Effector memory CD4-positive, alpha-beta T cell (primary cell): ENCODE measurements around the gene TMEM154.

ENCODE experiments used
- DNase-seq, 3 donors: peaks; one replicate each; pipeline ENCODE4 v3.0.0-alpha.2; 2020
- H3K27ac ChIP-seq: 2 replicates; pipeline ENCODE4 v1.7.0; 2013; ENCODE audit warnings: mild to moderate bottlenecking, low read length, moderate library complexity; ENCODE audit not compliant: insufficient read depth, poor library complexity, severe bottlenecking
- H3K27me3 ChIP-seq: replicated peaks from 2 replicates; pipeline ENCODE4 v1.7.0; 2013; ENCODE audit warnings: mild to moderate bottlenecking, low read length; ENCODE audit not compliant: insufficient read depth, control insufficient read depth, poor library complexity, severe bottlenecking
- H3K36me3 ChIP-seq: 2 replicates; pipeline ENCODE4 v1.7.0; 2013; ENCODE audit warnings: mild to moderate bottlenecking, low read length, moderate library complexity; ENCODE audit not compliant: control insufficient read depth, insufficient read depth
- H3K4me1 ChIP-seq: 2 replicates; pipeline ENCODE4 v1.7.0; 2013; ENCODE audit warnings: low read length, mild to moderate bottlenecking; ENCODE audit not compliant: control insufficient read depth, insufficient read depth, poor library complexity, severe bottlenecking
- H3K4me3 ChIP-seq: 2 replicates; pipeline ENCODE4 v1.7.0; 2013; ENCODE audit warnings: low read length, low read depth, mild to moderate bottlenecking; ENCODE audit not compliant: insufficient read depth, poor library complexity, severe bottlenecking
- H3K9me3 ChIP-seq: 2 replicates; pipeline ENCODE4 v1.7.0; 2013; ENCODE audit warnings: mild to moderate bottlenecking, low read length, moderate library complexity; ENCODE audit not compliant: control insufficient read depth

Gene TMEM154

GRCh38 chr4:152697284-152698088 lies 17.7 kb upstream of the TMEM154 start:
- Histone ChIP-seq H3K27me3 (no peaks in the 10 kb centered on the region), H3K4me3 (no peak overlapping the region), H3K9me3 (no peaks in the 10 kb centered on the region), H3K4me1 (peaks cover 5% of the 10 kb centered on the region), H3K27ac (no peak overlapping the region), H3K36me3 (no peaks in the 10 kb centered on the region)
- DNase-seq: no peak

DNA sequence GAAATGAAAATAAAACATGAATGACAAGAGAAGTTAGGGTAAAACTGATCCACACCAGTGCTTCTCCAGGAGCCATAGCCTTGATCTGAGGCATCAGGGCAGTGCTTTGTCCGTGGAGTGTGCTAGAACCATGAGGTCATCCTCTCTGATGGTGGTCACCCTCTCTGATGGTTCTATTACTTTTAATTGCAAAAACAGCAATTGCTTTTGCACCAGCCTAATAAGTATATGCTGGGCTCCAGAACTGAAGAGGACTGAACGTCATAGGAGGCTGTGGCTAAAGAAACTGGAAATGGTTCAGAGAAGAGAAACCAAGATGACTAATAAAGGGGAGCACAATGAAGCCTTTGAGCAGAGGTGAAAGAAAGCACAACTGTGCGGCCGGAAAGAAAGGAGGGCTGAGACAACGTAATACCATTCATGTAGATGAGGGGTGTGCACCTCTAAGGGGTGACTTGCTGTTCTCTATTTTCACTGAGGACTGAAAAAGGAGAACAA lies 17.0 kb upstream of the TMEM154 start:
- H3K27me3 ChIP-seq: no peaks in the 10 kb centered on the region
- H3K36me3 ChIP-seq: no peaks in the 10 kb centered on the region
- no peak overlapping the region for H3K27ac ChIP-seq
- DNase-seq: peak; percentile 12 to 42 (median 20)
- H3K9me3 ChIP-seq: no peaks in the 10 kb centered on the region
- no peak overlapping the region for H3K4me3 ChIP-seq
- H3K4me1 ChIP-seq: peaks cover 5% of the 10 kb centered on the region

DNA sequence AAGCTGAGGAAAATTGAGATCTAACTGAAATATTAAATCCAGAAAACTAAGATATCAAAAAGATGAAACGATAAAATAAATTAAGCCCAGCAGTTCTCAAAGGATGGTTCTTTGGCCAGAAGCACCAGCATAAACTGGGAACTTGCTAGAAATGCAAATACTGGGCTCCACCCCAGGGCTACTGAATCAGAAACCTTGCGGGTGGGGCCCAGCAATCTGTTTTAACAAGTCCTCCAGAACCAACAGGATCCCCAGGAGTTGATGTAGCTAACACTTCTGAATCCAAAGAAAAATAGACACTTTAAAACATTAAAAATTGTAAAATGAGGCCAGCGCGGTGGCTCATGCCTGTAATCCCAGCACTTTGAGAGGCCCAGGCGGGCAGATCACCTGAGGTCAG lies 14.1 kb upstream of the TMEM154 start:
- H3K27me3 ChIP-seq: no peaks in the 10 kb centered on the region
- no peaks in the 10 kb centered on the region for H3K36me3 ChIP-seq
- H3K4me1 ChIP-seq: peaks cover 5% of the 10 kb centered on the region
- no peak overlapping the region for H3K27ac ChIP-seq
- H3K9me3 ChIP-seq: no peaks in the 10 kb centered on the region
- no peak for DNase-seq
- H3K4me3 ChIP-seq: no peak overlapping the region

DNA sequence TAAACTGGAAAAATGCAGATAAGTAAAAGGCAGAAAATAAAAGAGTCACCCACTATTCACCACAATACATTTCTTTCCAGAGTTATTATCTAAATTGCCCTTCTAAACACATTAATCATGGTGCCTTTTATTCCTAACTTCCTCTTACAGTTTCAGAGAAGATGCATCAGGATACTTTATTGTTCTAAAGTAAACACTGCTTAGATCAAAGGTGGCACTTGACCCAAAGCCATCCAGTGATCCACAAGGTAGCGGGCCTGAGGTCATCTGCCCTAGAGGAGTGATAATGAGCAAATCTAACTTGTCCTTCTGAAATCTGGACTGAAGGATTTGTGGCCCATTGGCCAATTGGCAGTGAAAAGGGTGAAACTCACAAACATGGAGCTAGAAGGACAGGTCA lies 12.0 kb upstream of the TMEM154 start:
- H3K4me1 ChIP-seq: no peaks in the 10 kb centered on the region
- no peak overlapping the region for H3K27ac ChIP-seq
- no peak for DNase-seq
- no peaks in the 10 kb centered on the region for H3K36me3 ChIP-seq
- no peak overlapping the region for H3K4me3 ChIP-seq
- no peaks in the 10 kb centered on the region for H3K9me3 ChIP-seq
- no peaks in the 10 kb centered on the region for H3K27me3 ChIP-seq

- Histone ChIP-seq H3K27ac (no peak overlapping the region), H3K27me3 (no peaks in the 10 kb centered on the region), H3K4me3 (no peak overlapping the region), H3K36me3 (no peaks in the 10 kb centered on the region), H3K9me3 (no peaks in the 10 kb centered on the region), H3K4me1 (no peaks in the 10 kb centered on the region)
- DNase-seq: no peak
Measured at GRCh38 chr4:152690706-152691651, 11.2 kb upstream of the TMEM154 start.

DNA sequence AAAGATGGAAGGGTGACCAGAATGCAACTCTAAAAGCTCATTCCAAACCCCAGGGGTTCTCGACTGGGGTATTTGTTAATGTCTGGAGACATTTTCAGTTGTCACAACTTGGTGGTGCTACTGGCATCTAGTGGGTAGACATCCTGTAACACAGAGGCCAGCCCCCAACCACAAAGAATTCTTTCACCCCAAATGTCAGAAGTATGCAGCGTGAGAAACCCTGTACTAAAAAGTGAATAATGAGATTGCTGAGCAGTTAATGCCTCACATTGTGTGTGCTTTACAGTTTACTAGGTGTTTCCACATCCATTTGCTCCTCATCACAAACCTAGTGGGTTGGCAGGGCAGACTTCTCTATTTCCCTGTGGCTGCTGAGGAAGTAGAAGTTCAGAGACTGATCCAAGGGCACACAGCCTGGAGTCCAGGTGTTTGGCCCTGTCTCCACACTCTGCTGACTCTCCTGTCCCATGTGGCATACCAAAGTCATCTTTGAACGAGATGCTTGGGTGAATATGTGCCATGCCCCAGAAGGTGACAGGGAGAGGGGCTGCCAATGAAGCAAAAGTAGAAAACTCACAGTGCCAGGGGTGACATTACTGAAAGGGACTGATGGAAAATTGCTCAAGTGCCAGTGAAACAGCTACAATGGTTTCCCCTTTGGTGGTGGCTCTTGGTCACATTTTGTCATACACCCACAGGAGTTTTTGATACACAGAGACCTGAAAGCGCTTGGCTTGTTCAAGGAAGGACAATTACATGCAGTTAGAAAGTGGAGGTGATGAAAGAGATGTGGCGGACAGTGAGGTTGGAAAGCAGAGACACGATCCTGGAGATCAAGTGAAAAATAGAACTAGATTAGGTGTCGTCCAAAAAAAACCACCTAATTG lies 10.1 kb upstream of the TMEM154 start:
- Histone ChIP-seq H3K36me3 (no peaks in the 10 kb centered on the region), H3K4me1 (no peaks in the 10 kb centered on the region), H3K27ac (no peak overlapping the region), H3K9me3 (no peaks in the 10 kb centered on the region), H3K4me3 (no peak overlapping the region), H3K27me3 (no peaks in the 10 kb centered on the region)
- DNase-seq: no peak

DNA sequence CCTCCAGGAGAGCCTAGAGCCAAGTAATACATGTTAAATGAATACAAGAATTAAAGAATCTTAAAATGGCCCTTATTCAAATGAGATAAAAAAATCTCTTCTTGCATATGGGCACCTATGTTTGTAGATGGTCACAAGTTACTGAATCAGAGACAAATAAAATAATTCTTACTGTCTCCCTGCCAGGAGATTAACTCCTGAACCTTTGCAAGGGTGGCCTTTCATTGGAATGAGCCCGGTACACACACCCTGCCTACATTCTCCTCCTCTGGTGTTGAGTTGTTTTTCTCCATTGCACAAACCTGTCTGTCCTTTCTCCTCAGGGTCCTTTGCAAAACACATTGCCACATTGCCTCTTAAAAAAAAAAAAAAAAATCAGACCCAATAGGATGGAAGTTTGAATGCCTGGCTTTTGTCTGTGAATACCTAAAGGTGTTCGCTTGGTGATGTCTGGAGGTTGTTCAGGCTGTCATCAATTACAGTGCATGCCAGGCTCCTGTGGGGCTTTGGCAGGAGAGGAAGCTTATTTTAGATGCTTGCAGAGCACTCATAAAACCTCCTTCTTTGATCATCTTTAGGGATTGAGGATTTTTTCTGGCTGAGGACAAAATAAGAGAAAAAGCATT lies 8.3 kb upstream of the TMEM154 start:
- H3K36me3 ChIP-seq: no peaks in the 10 kb centered on the region
- no peak for DNase-seq
- no peak overlapping the region for H3K27ac ChIP-seq

GRCh38 chr4:152686452-152687013 lies 6.7 kb upstream of the TMEM154 start:
- no peaks in the 10 kb centered on the region for H3K27me3 ChIP-seq
- no peak for DNase-seq
- H3K36me3 ChIP-seq: no peaks in the 10 kb centered on the region
- no peaks in the 10 kb centered on the region for H3K4me1 ChIP-seq
- no peak overlapping the region for H3K4me3 ChIP-seq
- no peak overlapping the region for H3K27ac ChIP-seq
- H3K9me3 ChIP-seq: no peaks in the 10 kb centered on the region

More for the DNA sequence above, 8.3 kb upstream of the TMEM154 start:
- H3K4me3 ChIP-seq: no peak overlapping the region
- no peaks in the 10 kb centered on the region for H3K4me1 ChIP-seq
- H3K27me3 ChIP-seq: no peaks in the 10 kb centered on the region
- no peaks in the 10 kb centered on the region for H3K9me3 ChIP-seq

- no peak overlapping the region for H3K27ac ChIP-seq
- no peaks in the 10 kb centered on the region for H3K27me3 ChIP-seq
- H3K4me1 ChIP-seq: no peaks in the 10 kb centered on the region
- no peak overlapping the region for H3K4me3 ChIP-seq
- no peaks in the 10 kb centered on the region for H3K9me3 ChIP-seq
- DNase-seq: no peak
- H3K36me3 ChIP-seq: no peaks in the 10 kb centered on the region
Measured at GRCh38 chr4:152684587-152684986, 4.8 kb upstream of the TMEM154 start.
